ENCODE data around the gene GSX1. TPM values are rescaled to one million over a fixed set of nuclear protein-coding genes. Genes with fewer than 3 reads are reported as not detected.
A peak's percentile ranks its signal among the peaks of the same experiment; 100 is the strongest.

The GSX1 gene
- total RNA-seq, 3 donors from 2014 or later (not counting 1 experiment from before 2014, with no cell fraction given) = not detected

GRCh38 chr13:27826379-27827353, 34.4 kb downstream of the GSX1 start:
- peaks cover 20% of the 10 kb centered on the region for H3K27me3 ChIP-seq (ENCODE audit: control insufficient read depth, insufficient read depth, low read length)
- no peak overlapping the region for H3K4me3 Mint-ChIP-seq
- no peak overlapping the region for H3K27ac ChIP-seq (ENCODE audit: low read length)
- intact Hi-C loops (cut with micrococcal nuclease) = loop anchor here (1.0 to 2.0 kb wide), 5 partner anchors 293 to 842 kb away; no protein-coding TSS in a partner anchor
- H3K27ac Mint-ChIP-seq = no peak overlapping the region
- no peaks in the 10 kb centered on the region for H3K9me3 Mint-ChIP-seq
- DNase-seq (peak; percentile 62 to 80), ATAC-seq (peak; percentile 61 to 63 (median 61))
- no peaks in the 10 kb centered on the region for H3K36me3 ChIP-seq (ENCODE audit: control insufficient read depth, insufficient read depth, low read length)
- TF ChIP-seq CTCF (IDR thresholded peaks at IDR 0.05) = peak; percentile 74
- peaks cover 12% of the 10 kb centered on the region for H3K4me1 ChIP-seq (ENCODE audit: control insufficient read depth, insufficient read depth, low read length)
- H3K9me3 ChIP-seq (ENCODE audit: control insufficient read depth, insufficient read depth, low read length) = no peaks in the 10 kb centered on the region
- peaks cover 56 to 72% of the 10 kb centered on the region in 2 donors for H3K27me3 Mint-ChIP-seq (ENCODE audit: low read depth in 2 of 2)
- H3K4me3 ChIP-seq (ENCODE audit: low read length) = no peak overlapping the region
- peaks cover 5 to 9% of the 10 kb centered on the region in 2 donors for H3K4me1 Mint-ChIP-seq
- H3K36me3 Mint-ChIP-seq = no peaks in the 10 kb centered on the region
- 19% methylated on average over 30 of the region's 30 CpGs for WGBS (ENCODE audit: insufficient coverage)

- no peak for TF ChIP-seq CTCF (IDR thresholded peaks at IDR 0.05)
- Histone ChIP-seq H3K27me3 (ENCODE audit: control insufficient read depth, insufficient read depth, low read length) (peaks cover 22% of the 10 kb centered on the region), H3K4me1 (ENCODE audit: control insufficient read depth, insufficient read depth, low read length) (peaks cover 12% of the 10 kb centered on the region), H3K27ac (ENCODE audit: low read length) (no peak overlapping the region), H3K9me3 (ENCODE audit: control insufficient read depth, insufficient read depth, low read length) (no peaks in the 10 kb centered on the region), H3K36me3 (ENCODE audit: control insufficient read depth, insufficient read depth, low read length) (no peaks in the 10 kb centered on the region), H3K4me3 (ENCODE audit: low read length) (no peak overlapping the region)
- Mint-ChIP-seq H3K36me3 (no peaks in the 10 kb centered on the region), H3K27me3 (ENCODE audit: low read depth in 2 of 2) (peaks cover 55 to 74% of the 10 kb centered on the region in 2 donors), H3K9me3 (no peaks in the 10 kb centered on the region), H3K4me1 (peaks cover 5 to 9% of the 10 kb centered on the region in 2 donors), H3K4me3 (no peak overlapping the region), H3K27ac (no peak overlapping the region)
- DNase-seq (no peak), ATAC-seq (no peak)
- 83% methylated on average over 4 of the region's 4 CpGs for WGBS (ENCODE audit: insufficient coverage)
- intact Hi-C loops (cut with micrococcal nuclease) = loop anchor here (2.0 kb wide), 1 partner anchor 843 kb away; no protein-coding TSS in a partner anchor
Measured at GRCh38 chr13:27827646-27828045, 35.4 kb downstream of the GSX1 start.

- DNase-seq = peak; percentile 56 to 74
- Mint-ChIP-seq H3K36me3 (no peaks in the 10 kb centered on the region), H3K4me1 (peaks cover 5 to 9% of the 10 kb centered on the region in 2 donors), H3K27ac (no peak overlapping the region), H3K4me3 (no peak overlapping the region), H3K27me3 (ENCODE audit: low read depth in 2 of 2) (peaks cover 50 to 68% of the 10 kb centered on the region in 2 donors), H3K9me3 (no peaks in the 10 kb centered on the region)
- intact Hi-C loops (cut with micrococcal nuclease) = loop anchor here (2.0 kb wide), 1 partner anchor 155 kb away; no protein-coding TSS in a partner anchor
- 1% methylated on average over 25 of the region's 25 CpGs for WGBS (ENCODE audit: insufficient coverage)
- Histone ChIP-seq H3K27me3 (ENCODE audit: control insufficient read depth, insufficient read depth, low read length) (peaks cover 20% of the 10 kb centered on the region), H3K36me3 (ENCODE audit: control insufficient read depth, insufficient read depth, low read length) (no peaks in the 10 kb centered on the region), H3K27ac (ENCODE audit: low read length) (no peak overlapping the region), H3K4me1 (ENCODE audit: control insufficient read depth, insufficient read depth, low read length) (peaks cover 12% of the 10 kb centered on the region), H3K9me3 (ENCODE audit: control insufficient read depth, insufficient read depth, low read length) (no peaks in the 10 kb centered on the region), H3K4me3 (ENCODE audit: low read length) (no peak overlapping the region)
- peak; percentile 84 to 97 (median 87) for ATAC-seq
- TF ChIP-seq CTCF (IDR thresholded peaks at IDR 0.05) = peak; percentile 94
Measured at GRCh38 chr13:27830010-27830409, 37.7 kb downstream of the GSX1 start.

Data from natural killer cell (primary cell).